Common myeloid progenitor, CD34-positive (primary cell): Measurements from ENCODE around the gene GYPA.
"Not testable (repeated sequence)": the region's sequence is repeated elsewhere in the genome, so short reads cannot be mapped to it uniquely, and the experiment has no call there.

Experiments
- CTCF ChIA-PET: fragments of 350-600 bp; sonication (Branson Sonifier 250); formaldehyde crosslinking; loops from one replicate; lab custom pipeline; 2021; ENCODE audit warnings: antibody characterized with exemption; lab: Charles Lee
- POLR2A ChIA-PET: fragments of 350-600 bp; sonication (Branson Sonifier 250); formaldehyde crosslinking; loops from one replicate; lab custom pipeline; 2021; ENCODE audit warnings: antibody characterized with exemption; lab: Charles Lee
- DNase-seq, 3 donors: peaks; one replicate each; pipeline versions ENCODE4 v3.0.0 to v3.0.0-alpha.2; 2013
- H3K27ac ChIP-seq, 2 experiments: 1 replicate in 1 of 2; 2 replicates in 1 of 2; pipeline ENCODE4 v1.7.0; 2013; ENCODE audit warnings: inconsistent platforms in 2 of 2, low read length in 2 of 2, mild to moderate bottlenecking in 2 of 2, low read depth in 1 of 2, moderate library complexity in 1 of 2; ENCODE audit not compliant: severe bottlenecking in 2 of 2, insufficient read depth in 1 of 2, poor library complexity in 1 of 2
- H3K27me3 ChIP-seq, 5 experiments: replicated peaks in 2 of 5; 1 replicate in 3 of 5; 2 replicates in 2 of 5; pipeline versions ENCODE4 v1.6.1 to v1.7.0; 2013; ENCODE audit warnings: low read length in 4 of 5, mild to moderate bottlenecking in 2 of 5, moderate library complexity in 2 of 5, inconsistent platforms in 1 of 5; ENCODE audit not compliant: insufficient read depth in 5 of 5, control insufficient read depth in 4 of 5
- H3K36me3 ChIP-seq, 4 experiments: 1 replicate in 2 of 4; 2 replicates in 2 of 4; pipeline versions ENCODE4 v1.6.1 to v1.7.0; 2013; ENCODE audit warnings: low read length in 3 of 4, control low read depth in 1 of 4, mild to moderate bottlenecking in 1 of 4; ENCODE audit not compliant: control insufficient read depth in 4 of 4, insufficient read depth in 4 of 4
- H3K4me1 ChIP-seq, 4 experiments: 1 replicate in 3 of 4; 2 replicates in 1 of 4; pipeline versions ENCODE4 v1.6.1 to v1.7.1; 2013; ENCODE audit warnings: low read length in 3 of 4, mild to moderate bottlenecking in 3 of 4, control low read depth in 1 of 4, inconsistent platforms in 1 of 4, moderate library complexity in 1 of 4; ENCODE audit not compliant: control insufficient read depth in 4 of 4, insufficient read depth in 4 of 4; ENCODE audit errors: control extremely low read depth in 1 of 4
- H3K4me3 ChIP-seq, 7 experiments: 1 replicate in 4 of 7; 2 replicates in 3 of 7; pipeline versions ENCODE4 v1.5.1 to v1.7.0; 2013; ENCODE audit warnings: mild to moderate bottlenecking in 7 of 7, low read length in 6 of 7, moderate library complexity in 6 of 7, inconsistent platforms in 2 of 7, low read depth in 2 of 7, control low read depth in 1 of 7; ENCODE audit not compliant: insufficient read depth in 4 of 7, control insufficient read depth in 1 of 7; ENCODE audit errors: extremely low read depth in 1 of 7
- H3K9me3 ChIP-seq, 5 experiments: 1 replicate in 4 of 5; 2 replicates in 1 of 5; pipeline versions ENCODE4 v1.6.1 to v1.7.1; 2013; ENCODE audit warnings: low read length in 4 of 5, mild to moderate bottlenecking in 2 of 5, inconsistent platforms in 1 of 5, low read depth in 1 of 5, moderate library complexity in 1 of 5; ENCODE audit not compliant: control insufficient read depth in 4 of 5, insufficient read depth in 2 of 5; ENCODE audit errors: control extremely low read depth in 1 of 5
- WGBS: methylation state at CpG from one replicate; pipeline ENCODE4 v1.1.5; 2013; ENCODE audit not compliant: insufficient coverage; 5-methylcytosine and 5-hydroxymethylcytosine counted together

Gene GYPA

GRCh38 chr4:144141493-144141892, 975 bp upstream of the GYPA start:
- 89% methylated on average over 2 of the region's 2 CpGs for WGBS
- no peak for DNase-seq
- Histone ChIP-seq H3K27me3 (no peaks in the 10 kb centered on the region), H3K4me1 (no peaks in the 10 kb centered on the region), H3K9me3 (no peaks in the 10 kb centered on the region), H3K36me3 (no peaks in the 10 kb centered on the region), H3K4me3 (no peak overlapping the region), H3K27ac (no peak overlapping the region)
- ChIA-PET CTCF (no interaction called here), POLR2A (no interaction called here)

- H3K36me3 ChIP-seq, H3K27me3 ChIP-seq, H3K27ac ChIP-seq, POLR2A ChIA-PET, CTCF ChIA-PET, H3K4me3 ChIP-seq, DNase-seq, H3K4me1 ChIP-seq, H3K9me3 ChIP-seq: not testable (repeated sequence)
- WGBS = no CpG with 5 or more reads among the region's 4 CpGs
These were observed 527 bp downstream of the GYPA start for GRCh38 chr4:144139991-144140390.

GRCh38 chr4:144139547-144139946, 971 bp downstream of the GYPA start:
- 100% methylated on average over 1 of the region's 2 CpGs for WGBS
- H3K27me3 ChIP-seq, H3K9me3 ChIP-seq, H3K4me1 ChIP-seq, POLR2A ChIA-PET, DNase-seq, CTCF ChIA-PET, H3K27ac ChIP-seq, H3K4me3 ChIP-seq, H3K36me3 ChIP-seq: not testable (repeated sequence)

GRCh38 chr4:144138239-144138638, 2.3 kb downstream of the GYPA start:
- H3K9me3 ChIP-seq, POLR2A ChIA-PET, CTCF ChIA-PET: not testable (repeated sequence)

GRCh38 chr4:144137137-144137931, 3.2 kb downstream of the GYPA start:
- H3K9me3 ChIP-seq, H3K27me3 ChIP-seq, CTCF ChIA-PET, POLR2A ChIA-PET, DNase-seq, H3K4me3 ChIP-seq, H3K36me3 ChIP-seq, H3K27ac ChIP-seq, H3K4me1 ChIP-seq: not testable (repeated sequence)
- WGBS = 94% methylated on average over 6 of the region's 8 CpGs

More at GRCh38 chr4:144138239-144138638, 2.3 kb downstream of the GYPA start:
- H3K4me1 ChIP-seq, H3K27ac ChIP-seq, DNase-seq, H3K36me3 ChIP-seq, H3K27me3 ChIP-seq, H3K4me3 ChIP-seq: not testable (repeated sequence)
- no CpG with 5 or more reads among the region's 4 CpGs for WGBS

- H3K4me3 ChIP-seq, CTCF ChIA-PET, POLR2A ChIA-PET, DNase-seq, H3K4me1 ChIP-seq, H3K27ac ChIP-seq, H3K36me3 ChIP-seq, H3K27me3 ChIP-seq, H3K9me3 ChIP-seq: not testable (repeated sequence)
- WGBS = no CpG with 5 or more reads among the region's 4 CpGs
These were observed 4.3 kb downstream of the GYPA start for GRCh38 chr4:144136189-144136588.

GRCh38 chr4:144130167-144130566, 10.4 kb downstream of the GYPA start:
- H3K9me3 ChIP-seq, POLR2A ChIA-PET, H3K27ac ChIP-seq, H3K36me3 ChIP-seq, CTCF ChIA-PET, H3K27me3 ChIP-seq, H3K4me1 ChIP-seq, H3K4me3 ChIP-seq, DNase-seq: not testable (repeated sequence)
- no CpG with 5 or more reads among the region's 1 CpG for WGBS
